Prostate gland (tissue), 2 donors: ENCODE results near the gene FAR2. TPM values are rescaled to one million over a fixed set of nuclear protein-coding genes. Genes with fewer than 3 reads are reported as not detected.
"Not testable (repeated sequence)": the region's sequence is repeated elsewhere in the genome, so short reads cannot be mapped to it uniquely, and the experiment has no call there.

Source experiments
- DNase-seq: peaks from one replicate; pipeline ENCODE4 v3.0.0-alpha.2; 2019; ENCODE audit warnings: low spot score
- H3K27ac ChIP-seq, 2 donors: fragments of 200-600 bp; sonication (generic); 2 replicates each; pipeline ENCODE4 v1.5.1; 2017 to 2019
- H3K27me3 ChIP-seq: fragments of 200-600 bp; sonication (generic); replicated peaks from 2 replicates; pipeline ENCODE4 v1.5.1; 2019; ENCODE audit not compliant: insufficient read depth
- H3K36me3 ChIP-seq, 2 donors: fragments of 200-600 bp; sonication (generic); 1 replicate in 1 of 2; 2 replicates in 1 of 2; pipeline versions ENCODE4 v1.5.1 to v1.8.1; 2017 to 2019
- H3K4me1 ChIP-seq: fragments of 200-600 bp; sonication (generic); replicated peaks from 2 replicates; pipeline ENCODE4 v1.5.1; 2019
- H3K4me3 ChIP-seq, 2 donors: fragments of 200-600 bp; sonication (generic); 2 replicates each; pipeline ENCODE4 v1.5.1; 2017 to 2019
- H3K9me3 ChIP-seq: fragments of 200-600 bp; sonication (generic); 2 replicates; pipeline ENCODE4 v1.5.1; 2017
- CTCF ChIP-seq, 4 experiments: fragments of 200-600 bp in 2 of 4; fragments of 450-650 bp in 2 of 4; sonication (generic) in 2 of 4; IDR thresholded peaks; 1 replicate in 3 of 4; 2 replicates in 1 of 4; pipeline ENCODE4 v1.5.1; 2016 to 2019; ENCODE audit warnings: antibody characterized with exemption in 4 of 4, mild to moderate bottlenecking in 2 of 4, moderate library complexity in 2 of 4
- POLR2A ChIP-seq: fragments of 450-650 bp; IDR thresholded peaks from one replicate; pipeline ENCODE4 v1.6.1; 2016; ENCODE audit warnings: antibody characterized with exemption, mild to moderate bottlenecking
- POLR2AphosphoS5 ChIP-seq: sonication (generic); formaldehyde crosslinking; IDR thresholded peaks from one replicate; pipeline ENCODE4 v1.6.1; 2017; ENCODE audit warnings: antibody characterized with exemption
- WGBS: methylation state at CpG from one replicate; pipeline ENCODE4 v1.1.5; 2018; 5-methylcytosine and 5-hydroxymethylcytosine counted together
- intact Hi-C: fragments of 100-400 bp; cut with DNase I; formaldehyde crosslinking; loops from one replicate; pipeline ENCODE4 v1.14.2; 2022
- total RNA-seq, 2 donors: library from RNA; depleted of rRNA; stranded (reverse); fragments of >200 nt; gene quantifications; one replicate each; pipeline ENCODE4 v1.1.0, GENCODE V29; 2016

Gene FAR2
- total RNA-seq, 2 donors from 2014 or later: 3.1 to 7.2 TPM

GRCh38 chr12:29374913-29375312, 225.8 kb downstream of the FAR2 start:
- H3K27ac ChIP-seq: no peak overlapping the region
- H3K4me1 ChIP-seq: no peaks in the 10 kb centered on the region
- no peak for DNase-seq
- H3K36me3 ChIP-seq: no peaks in the 10 kb centered on the region
- H3K9me3 ChIP-seq: no peaks in the 10 kb centered on the region
- intact Hi-C loops: no loop called here
- no peaks in the 10 kb centered on the region for H3K27me3 ChIP-seq
- no peak overlapping the region for H3K4me3 ChIP-seq
- TF ChIP-seq CTCF (IDR thresholded peaks at IDR 0.05) (no peak), POLR2AphosphoS5 (no peak), POLR2A (no peak)
- 87% methylated on average over 4 of the region's 4 CpGs for WGBS

GRCh38 chr12:29376118-29376517, 227.0 kb downstream of the FAR2 start:
- Histone ChIP-seq H3K27me3 (no peaks in the 10 kb centered on the region), H3K4me1 (no peaks in the 10 kb centered on the region), H3K36me3 (no peaks in the 10 kb centered on the region), H3K27ac (no peak overlapping the region), H3K4me3 (no peak overlapping the region), H3K9me3 (no peaks in the 10 kb centered on the region)
- DNase-seq: no peak
- TF ChIP-seq CTCF (IDR thresholded peaks at IDR 0.05): no peak
- TF ChIP-seq POLR2AphosphoS5: no peak
- TF ChIP-seq POLR2A: no peak
- intact Hi-C loops: no loop called here
- 99% methylated on average over 2 of the region's 2 CpGs for WGBS

GRCh38 chr12:29380536-29381523, 231.8 kb downstream of the FAR2 start, which contains the start of gene ERGIC2:
Gene ERGIC2 (minus strand): TSS chr12:29381172. CDS start chr12:29371633, 9,539 bp downstream.
- Histone ChIP-seq H3K9me3 (no peaks in the 10 kb centered on the region), H3K36me3 (no peaks in the 10 kb centered on the region), H3K4me1 (no peaks in the 10 kb centered on the region), H3K27ac (peak within 1 kb of the TSS; percentile 89 to 97), H3K4me3 (peak within 1 kb of the TSS; percentile 77 to 92), H3K27me3 (no peaks in the 10 kb centered on the region)
- DNase-seq: peak; percentile 96
- intact Hi-C loops: no loop called here
- TF ChIP-seq POLR2A: peak; percentile 82
- peak; percentile 98 for TF ChIP-seq POLR2AphosphoS5
- no peak for TF ChIP-seq CTCF (IDR thresholded peaks at IDR 0.05)
- WGBS: under 1% methylated on average over 55 of the region's 55 CpGs

- no peak for DNase-seq
- H3K4me1 ChIP-seq: no peaks in the 10 kb centered on the region
- intact Hi-C loops: no loop called here
- H3K27ac ChIP-seq: peak overlapping the region; percentile 89 to 97
- WGBS: 92% methylated on average over 2 of the region's 2 CpGs
- H3K4me3 ChIP-seq: no peak overlapping the region
- TF ChIP-seq CTCF (IDR thresholded peaks at IDR 0.05) (no peak), POLR2AphosphoS5 (no peak), POLR2A (no peak)
- no peaks in the 10 kb centered on the region for H3K27me3 ChIP-seq
- H3K9me3 ChIP-seq: no peaks in the 10 kb centered on the region
- H3K36me3 ChIP-seq: no peaks in the 10 kb centered on the region
Observed at GRCh38 chr12:29382251-29382650, 233.2 kb downstream of the FAR2 start.

- H3K4me1 ChIP-seq, H3K4me3 ChIP-seq, H3K36me3 ChIP-seq, H3K27me3 ChIP-seq, DNase-seq, H3K9me3 ChIP-seq, intact Hi-C loops, H3K27ac ChIP-seq: not testable (repeated sequence)
- 94% methylated on average over 16 of the region's 17 CpGs for WGBS
Observed at GRCh38 chr12:29385194-29385593, 236.1 kb downstream of the FAR2 start.

Other genes with a start within 250 kb of the FAR2 start
- gene ERGIC2, start 231.9 kb downstream of the FAR2 start, total RNA-seq: 10 to 100 TPM; 27.9 to 56.8 TPM